GM19372 (cell line): Measurements from ENCODE around the gene ILK.
A peak's percentile ranks its signal among the peaks of the same experiment; 100 is the strongest.

Experiments
- ATAC-seq: cut with Tn5 transposase; IDR thresholded peaks from one replicate; pipeline ENCODE4 v1.9.1; 2021; ENCODE audit warnings: mild to moderate bottlenecking, low read depth, moderate library complexity; ENCODE audit not compliant: unreplicated experiment

Gene ILK

DNA sequence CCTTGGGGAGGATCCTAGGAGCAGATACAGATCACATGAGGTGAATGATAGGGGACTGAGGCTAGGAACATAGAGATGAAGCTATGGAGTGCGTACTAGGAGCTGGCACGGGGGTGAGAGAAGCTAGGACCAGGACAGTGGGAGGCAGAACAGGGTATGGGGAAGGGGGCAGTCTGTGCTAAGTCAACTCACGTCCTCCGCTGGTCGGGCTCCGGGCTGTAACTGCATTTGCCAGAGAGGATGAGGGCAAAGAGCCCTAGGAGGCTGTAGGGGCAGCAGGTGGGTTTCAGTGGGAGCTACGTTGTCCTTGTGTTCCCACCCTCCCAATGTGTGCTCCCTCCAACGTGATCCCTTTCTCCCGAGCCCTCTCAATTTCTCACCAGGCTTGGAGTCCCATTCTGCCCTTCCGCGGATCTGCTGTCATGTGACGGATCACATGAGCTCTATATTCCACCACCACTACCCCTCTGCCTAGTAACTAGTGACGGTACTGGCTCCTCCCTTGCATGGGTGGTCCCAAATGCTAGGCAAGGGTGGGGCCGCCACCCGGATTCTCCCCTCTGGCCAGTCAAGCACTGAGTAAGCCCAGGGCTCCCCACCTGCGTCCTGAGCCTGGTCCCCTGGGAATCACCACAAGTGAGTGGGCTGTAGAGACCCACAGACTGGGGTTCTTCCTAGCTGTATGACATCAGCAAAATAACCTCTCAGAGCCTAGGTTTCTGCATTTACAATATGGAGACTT is 15.6 kb downstream of the ILK start, which contains the start of gene TPP1:
TSS of gene TPP1 (minus strand) at position 419 of the 742 bp plus-strand sequence. CDS start at position 397, 22 bp downstream.
- ATAC-seq, result peak; percentile 99

DNA sequence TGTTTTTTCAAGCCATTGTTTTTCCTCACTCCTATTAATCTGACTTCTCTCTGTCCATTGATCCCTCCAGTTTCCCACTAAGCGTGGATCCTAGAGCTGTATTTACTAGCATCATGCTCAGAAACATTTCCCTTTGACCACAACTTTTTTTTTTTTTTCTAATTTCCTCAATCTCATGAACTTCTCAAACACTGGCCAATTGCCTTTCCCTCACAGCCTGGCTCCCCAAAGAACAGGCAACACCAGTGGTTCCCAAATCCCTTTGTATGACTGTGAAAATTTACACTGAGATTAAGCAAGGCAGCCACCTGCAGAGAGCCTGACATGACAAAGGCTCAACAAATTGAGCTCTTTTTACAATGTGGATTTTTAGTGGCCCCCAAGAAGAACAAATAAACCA is 17.1 kb downstream of the ILK start:
- no peak for ATAC-seq

DNA sequence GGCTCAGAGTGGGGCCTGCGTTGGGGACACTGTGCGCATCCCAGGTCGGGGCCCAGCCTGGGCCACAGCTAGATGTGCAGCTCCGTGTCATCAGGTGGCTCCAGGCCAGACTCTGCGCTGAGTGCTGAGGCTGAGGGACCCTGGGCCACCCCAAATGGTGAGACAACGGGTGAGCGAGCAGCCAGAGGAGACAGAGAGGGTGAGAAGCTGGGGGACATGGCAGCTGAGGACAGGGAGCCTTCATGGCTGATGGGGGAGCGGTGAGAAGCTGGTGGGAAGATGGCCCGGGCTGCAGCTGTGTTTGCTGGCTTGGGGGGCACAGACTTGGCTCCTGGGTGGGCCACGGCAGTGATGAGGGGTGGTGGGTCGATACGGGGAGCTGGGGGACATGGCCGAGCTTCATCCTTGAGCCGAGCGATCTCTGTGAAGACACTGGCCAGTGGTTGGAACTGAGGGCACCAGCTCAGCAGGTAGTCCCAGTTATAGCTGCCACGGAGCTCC is 18.2 kb downstream of the ILK start:
- ATAC-seq, result no peak

DNA sequence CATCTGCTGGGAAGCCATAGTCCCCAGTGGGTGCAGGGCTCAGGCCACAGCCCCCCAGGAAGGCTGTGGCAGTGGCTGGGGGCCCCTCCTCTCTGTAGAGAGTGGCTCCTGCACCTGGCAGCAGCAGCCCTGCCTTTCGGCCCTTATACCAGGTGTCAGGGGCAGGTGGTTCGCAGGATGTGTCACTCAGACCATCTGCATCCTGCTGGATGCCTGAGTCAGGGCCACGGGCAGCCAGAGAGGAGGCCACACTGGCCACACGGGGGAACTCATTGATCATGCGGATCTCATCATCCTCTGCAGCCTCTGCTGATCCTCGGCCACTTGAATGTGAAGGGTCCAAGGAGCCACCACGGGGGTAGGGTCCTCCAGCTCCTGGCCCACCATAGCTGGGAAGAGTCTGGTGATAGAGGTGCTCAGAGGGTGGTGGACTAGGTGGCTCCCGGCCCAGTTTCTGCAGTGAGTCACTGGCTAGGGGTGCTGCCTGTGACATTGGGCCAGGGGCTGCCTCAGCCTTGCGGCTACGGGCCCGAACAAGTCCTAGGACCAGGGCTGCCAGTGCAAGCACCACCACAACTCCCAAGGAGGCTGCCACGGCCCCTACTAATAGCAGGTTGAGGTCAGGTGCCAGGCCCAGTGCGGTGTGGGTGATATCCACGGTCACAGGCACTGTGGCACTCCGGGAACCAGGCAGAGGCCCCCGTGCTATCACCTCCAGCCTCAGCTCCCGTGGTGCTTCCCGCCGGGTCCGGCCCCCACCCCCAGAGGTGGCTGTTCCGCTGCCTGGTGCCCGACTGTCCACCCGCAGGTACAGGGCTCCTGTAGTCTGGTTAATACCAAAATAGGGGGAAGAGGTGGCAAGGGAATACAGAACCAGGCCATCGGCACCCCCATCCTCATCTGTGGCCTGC is 18.9 kb downstream of the ILK start:
- no peak for ATAC-seq

DNA sequence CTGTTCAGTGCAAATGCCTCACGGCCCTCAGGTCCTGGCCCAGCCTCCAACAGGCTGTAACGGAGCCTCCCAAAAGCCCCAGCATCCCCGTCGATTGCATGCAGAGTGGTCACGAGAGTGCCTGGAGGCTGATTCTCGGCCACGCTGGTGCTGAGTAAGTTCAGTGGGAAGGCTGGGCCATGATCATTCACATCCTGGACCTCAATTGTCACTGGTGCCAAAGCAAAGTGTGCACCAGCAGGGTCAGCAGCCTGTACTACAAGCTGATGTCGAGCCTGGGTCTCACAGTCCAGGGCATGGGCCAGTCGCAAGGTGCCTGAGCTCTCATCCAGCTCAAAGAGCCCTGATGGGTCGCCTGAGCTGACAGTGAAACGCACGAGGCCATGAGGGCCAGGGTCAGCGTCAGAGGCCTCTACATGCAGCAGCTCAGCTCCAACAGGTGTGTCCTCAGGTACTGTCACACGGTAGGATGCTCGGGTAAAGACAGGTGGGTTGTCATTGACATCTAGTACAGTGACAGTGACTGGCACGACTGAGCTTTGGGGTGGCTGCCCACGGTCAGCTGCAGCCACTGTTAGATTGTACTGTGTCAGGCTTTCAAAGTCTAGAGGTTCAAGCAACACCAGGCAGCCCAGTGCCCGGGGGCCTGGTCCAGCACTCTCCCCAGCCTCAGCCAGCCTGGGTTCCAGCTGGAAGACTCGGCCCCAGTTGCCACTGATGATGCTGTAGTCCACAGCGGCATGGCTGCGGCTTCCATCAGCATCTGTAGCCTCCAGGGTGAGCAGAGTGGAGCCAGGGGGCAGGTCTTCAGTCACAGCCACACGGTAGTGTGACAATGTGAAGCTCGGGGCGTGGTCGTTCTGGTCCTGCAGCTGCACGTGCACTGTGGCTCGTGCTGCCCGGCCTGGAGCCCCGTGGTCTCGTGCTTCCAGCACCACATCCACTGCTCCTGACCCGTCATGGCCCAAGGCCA is 20.1 kb downstream of the ILK start:
- no peak for ATAC-seq

DNA sequence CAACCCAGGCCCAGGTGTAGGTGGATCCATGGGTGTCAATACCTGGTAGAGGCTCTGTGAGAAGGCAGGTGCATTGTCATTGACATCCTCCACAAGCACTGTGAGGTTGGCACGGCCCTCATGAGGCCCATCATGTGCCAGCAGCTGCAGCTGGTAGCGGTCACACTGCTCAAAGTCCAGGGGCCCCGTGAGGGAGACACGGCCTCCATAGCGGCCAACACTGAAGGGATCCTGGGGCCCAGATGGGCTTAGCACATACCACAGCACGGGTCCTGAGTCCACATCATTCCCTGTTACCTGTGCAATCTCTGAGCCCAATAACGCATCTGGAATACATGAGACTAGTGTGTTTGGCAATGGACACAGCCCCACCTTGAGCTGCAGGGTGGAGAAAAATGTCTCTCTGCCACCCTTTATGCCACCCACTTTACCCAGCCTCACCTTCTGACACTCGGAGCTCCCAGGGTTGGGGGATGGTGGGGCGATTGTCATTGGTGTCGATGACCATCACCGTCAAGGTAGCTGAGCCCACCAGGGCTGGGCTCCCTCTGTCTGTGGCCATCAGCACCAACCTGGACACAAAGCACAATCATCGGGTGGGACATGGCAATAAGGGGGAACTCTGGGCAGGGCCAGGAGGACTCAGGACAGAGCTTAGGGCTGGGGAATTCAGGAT is 21.7 kb downstream of the ILK start:
- ATAC-seq, result no peak

DNA sequence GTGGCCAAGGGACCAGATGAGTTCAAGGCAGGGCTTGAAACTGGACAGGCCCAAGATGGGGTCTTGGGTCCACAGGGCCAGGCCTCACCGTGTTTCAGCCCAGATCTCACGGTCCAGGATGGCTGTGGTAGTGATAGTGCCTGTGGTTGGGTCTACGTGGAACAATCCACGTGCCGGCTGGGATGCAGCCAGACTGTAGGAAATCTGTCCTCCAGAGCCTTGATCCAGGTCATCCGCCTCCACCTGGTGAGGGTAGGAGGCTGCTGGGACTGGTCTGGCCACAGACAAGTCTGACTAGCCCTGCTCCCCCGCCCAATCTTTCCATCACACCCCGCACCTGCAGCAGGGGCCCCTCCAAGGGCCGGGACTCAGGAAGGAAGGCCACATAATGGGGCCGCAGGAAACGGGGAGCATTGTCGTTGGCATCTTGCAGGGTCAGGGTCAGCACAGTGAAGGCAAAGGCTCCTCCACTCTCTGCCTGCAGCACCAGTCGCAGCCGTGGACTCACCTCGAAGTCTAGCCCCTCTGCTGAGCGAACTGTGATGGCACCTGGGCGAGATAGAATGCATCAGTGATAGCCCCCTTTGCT is 22.4 kb downstream of the ILK start:
- ATAC-seq, result no peak

DNA sequence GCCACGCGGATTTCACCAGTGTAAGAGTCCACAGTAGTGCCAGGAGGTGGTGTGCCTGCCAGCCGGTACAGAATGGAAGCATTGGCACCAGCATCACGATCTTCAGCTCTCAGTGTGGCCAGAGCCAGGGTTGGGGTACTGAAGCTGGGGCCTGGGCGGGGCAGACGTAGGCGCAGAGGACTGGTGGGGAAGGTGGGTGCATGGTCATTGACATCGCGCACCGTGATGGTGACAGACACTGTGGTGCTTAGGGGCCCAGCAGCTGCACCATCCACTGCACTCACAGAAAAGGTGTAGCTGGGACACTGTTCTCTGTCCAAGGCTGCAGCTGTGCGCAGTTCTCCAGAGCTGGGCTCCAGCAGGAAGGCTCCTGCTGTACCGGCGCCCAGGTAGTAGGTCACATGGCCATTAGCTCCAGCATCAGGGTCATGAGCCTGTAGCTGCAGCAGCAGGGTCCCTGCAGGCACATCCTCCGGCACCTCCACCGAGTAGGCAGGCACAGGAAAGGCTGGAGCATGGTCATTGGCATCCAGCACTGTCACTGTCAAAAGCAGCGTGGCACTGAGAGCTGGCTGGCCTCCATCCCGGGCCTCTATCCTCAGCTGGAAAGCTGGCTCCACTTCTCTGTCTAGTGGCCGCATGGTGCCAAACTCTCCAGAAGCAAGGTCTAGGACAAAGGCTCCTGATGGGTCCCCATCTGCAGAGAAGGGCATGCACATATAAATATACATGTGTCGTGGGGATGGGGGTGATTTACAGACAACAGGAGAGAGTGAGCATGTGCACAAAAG is 23.6 kb downstream of the ILK start:
- ATAC-seq, result no peak

DNA sequence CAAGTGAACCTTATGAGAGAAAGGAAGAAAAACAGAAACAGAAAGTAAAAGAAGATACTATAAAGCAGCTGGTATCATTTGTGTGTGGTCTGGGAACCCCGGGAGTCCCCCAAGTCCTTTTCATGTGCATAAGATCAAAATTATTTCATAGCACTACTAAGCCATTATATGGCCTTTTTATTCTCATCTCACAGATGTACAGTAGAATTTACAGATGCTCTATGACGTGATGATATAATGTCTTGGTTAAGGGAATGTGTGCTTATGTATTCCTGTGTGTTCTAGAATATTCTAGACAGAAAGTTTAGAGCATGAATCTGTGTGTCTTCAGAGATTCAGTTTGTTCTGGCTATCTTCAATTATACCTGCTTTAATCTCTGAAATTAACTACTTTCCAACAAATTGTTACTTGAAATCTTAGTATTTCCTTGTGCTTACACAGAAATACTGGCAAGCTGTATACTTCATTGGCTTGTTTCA is 24.2 kb downstream of the ILK start:
- ATAC-seq, result peak; percentile 96

DNA sequence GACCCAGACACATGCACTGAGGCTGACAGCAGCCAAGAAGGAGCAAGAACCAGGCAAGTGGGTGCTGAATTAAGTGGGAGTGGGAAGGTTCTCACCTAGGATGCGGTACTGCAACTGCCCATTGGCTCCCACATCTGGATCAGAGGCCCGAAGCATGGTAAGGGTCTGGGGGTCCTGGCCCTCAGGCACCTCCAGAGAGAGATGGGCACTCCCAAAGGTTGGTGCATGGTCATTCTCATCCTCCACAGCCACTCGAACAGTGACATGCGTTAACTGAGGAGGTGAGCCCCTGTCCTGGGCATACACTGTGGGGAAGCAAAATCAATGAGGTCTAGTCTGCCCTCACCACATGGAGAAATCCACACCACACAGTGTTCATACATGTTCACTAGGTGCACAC is 25.0 kb downstream of the ILK start:
- ATAC-seq, result no peak

DNA sequence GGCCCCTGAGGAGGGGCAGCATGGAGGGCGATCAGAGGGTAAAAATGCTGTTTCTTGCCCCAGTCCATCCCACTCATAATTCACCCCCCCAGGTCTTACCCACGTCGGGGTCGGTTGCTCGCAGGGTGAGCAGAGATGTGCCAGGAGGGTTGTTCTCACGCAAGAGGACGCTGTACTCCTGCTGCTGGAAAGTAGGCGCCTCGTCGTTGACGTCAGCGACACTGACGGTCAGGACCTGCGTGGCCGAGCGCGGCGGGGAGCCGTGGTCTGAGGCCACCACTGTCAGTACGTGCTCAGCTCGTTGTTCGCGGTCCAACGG is 26.0 kb downstream of the ILK start:
- no peak for ATAC-seq

DNA sequence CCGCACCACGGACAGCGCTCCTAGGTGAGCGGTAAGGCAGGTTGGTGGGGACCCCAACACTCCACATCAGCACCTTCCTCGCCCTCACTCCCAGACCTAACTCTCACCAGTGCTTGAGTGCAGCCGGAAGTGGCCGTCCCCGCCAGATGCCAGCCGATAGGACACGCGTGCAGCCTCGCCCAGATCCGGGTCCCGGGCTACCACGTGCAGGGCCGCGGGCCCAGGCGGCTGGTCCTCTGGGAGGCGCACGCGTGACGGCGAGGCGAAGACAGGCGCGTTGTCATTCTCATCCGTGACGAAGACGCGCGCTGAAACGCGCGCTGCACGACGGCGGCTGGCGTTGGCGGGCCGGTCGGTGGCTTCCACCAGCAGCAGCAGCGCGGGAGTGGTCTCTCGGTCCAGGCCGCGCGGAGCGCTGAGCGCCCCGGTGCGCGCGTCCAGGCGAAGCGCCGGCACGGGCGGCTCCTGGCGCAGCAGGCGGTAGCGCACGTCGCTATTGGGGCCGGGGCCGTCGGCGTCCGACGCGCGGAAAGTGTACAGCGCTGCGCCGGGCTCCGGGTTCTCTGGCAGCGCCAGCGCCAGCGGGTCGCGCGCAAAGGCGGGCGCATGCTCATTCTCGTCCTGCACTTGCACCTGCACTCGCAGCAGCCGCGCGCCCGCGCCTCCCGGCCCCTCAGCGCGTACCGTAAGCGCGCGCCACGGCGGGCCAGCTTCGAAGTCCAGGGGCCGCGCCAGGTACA is 26.5 kb downstream of the ILK start:
- no peak for ATAC-seq

DNA sequence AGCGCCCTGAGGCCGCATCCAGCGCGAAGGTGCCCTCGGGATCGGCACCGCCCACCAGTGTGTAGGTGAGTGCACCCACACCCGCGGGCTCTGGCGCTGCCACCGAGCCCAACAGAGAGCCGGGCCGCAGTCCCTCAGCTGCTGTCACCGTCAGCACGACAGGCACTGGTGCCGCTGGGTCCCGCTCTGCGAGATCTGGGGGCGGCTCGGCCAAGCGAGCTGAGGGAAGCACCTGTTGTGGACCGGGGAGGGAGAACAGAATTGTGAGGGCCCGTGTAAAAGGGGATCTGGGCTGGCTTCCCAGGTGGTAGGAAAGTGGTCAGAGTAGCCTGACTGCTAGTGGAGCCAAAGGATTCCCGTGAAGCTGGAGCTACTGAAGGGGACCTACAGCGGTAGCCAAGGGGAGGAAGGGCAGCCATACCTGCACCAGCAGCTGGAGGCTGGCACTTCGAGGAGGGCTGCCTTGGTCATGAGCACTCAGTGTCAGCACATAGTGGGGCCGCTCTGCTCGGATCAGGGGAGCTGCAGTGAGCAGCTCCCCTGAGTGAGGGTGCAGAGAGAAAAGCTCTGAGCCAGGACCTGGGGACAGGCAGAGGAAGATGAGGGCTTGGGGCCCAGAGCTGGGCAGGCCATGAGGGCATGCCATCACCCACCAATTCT is 27.2 kb downstream of the ILK start:
- no peak for ATAC-seq

DNA sequence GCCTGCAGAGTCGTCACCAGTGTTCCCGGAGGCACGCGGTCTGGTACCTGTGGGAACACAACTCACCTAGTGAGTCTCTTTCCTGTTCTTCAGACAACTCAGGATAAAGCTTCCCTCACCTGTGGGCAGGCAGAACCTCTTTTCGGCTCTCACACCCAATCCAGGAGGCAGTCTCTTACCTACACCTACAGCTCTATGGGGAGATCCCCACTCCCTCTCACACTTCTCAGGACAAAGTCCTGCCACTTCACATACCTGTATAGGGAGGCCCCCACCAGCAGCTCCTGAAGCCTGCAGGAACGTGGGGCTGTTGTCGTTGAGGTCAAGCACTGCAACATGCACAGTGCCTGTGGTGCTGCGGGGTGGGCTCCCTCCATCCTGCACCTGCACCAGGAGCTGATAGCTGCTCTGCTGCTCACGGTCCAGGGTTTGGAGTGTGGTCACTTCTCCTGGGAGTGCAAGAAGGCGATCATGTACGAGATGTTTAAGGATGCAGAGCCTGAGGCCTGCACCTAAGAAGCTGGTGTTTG is 27.9 kb downstream of the ILK start:
- no peak for ATAC-seq

DNA sequence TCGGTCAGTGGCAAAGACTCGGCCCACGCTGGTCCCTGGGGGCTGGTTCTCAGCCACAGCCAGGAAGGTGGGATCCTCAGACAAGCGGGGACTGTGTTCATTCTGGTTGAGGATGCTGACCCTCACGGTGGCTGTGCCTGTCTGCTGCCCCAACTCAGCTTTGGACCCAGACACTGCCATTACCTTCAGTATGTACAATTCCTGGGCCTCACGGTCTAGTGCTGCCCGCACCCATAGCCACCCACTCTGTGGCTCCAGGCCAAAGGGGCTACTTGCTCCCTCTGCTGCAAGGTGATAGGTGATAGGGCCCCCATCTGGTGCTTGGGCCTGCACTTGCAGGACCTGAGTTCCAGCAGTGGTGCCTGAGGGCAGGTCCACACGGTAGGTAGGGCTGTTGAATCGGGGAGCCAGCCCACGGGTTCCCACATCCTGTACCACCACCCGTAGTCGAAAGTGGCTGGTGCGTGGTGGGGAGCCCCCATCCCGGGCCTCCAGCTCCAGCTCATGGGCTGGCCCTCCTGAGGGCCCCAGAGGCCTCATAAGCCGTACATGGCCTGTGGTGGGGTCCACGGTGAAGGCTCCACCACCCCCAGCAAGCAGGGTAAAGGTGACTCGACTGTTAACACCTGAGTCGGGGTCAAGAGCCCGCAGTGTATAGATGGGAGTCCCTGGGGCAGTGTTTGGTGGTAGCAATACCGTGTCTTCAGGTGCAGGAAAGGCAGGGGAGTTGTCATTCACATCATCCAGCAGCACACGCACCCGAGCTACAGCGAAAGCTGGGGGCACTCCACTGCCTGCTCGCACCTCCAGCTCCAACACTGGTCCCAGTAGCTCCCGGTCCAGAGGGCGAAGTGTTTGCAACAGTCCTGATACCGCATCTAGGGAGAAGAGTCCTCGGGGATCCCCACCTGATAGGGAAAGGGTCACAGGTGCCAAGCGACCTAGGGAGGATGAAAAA is 28.8 kb downstream of the ILK start:
- ATAC-seq, result no peak
